K562 (cell line): ENCODE measurements around the gene HES3. TPM values are rescaled to one million over a fixed set of nuclear protein-coding genes. Genes with fewer than 3 reads are reported as not detected.

ENCODE experiments used
- ATAC-seq: fragments of 200-7000 bp; cut with Tn5 transposase; 3 replicates; pipeline ENCODE4 v1.9.1; 2020; ENCODE audit warnings: moderate library complexity
- BruUV-seq: library from RNA; stranded (reverse); fragments of 400-500 nt; replicated peaks from 2 replicates; lab custom pipeline; 2021; lab: Mats Ljungman, UMichigan
- CTCF ChIA-PET: fragments of 300-600 bp; formaldehyde crosslinking; extraction: SDS; loops from one replicate; lab custom pipeline; 2021; ENCODE audit warnings: low intra/inter-chr PET ratio; lab: Yijun Ruan, JAX
- POLR2A ChIA-PET: fragments of 300-600, 350-650 bp; sonication (Branson Sonifier 250); formaldehyde crosslinking; extraction: SDS; loops from one replicate; lab custom pipeline; 2021; ENCODE audit warnings: antibody characterized with exemption, inconsistent platforms; lab: Yijun Ruan, JAX
- DNase-seq, 4 experiments: peaks; one replicate each; pipeline versions ENCODE4 v3.0.0 to v3.0.0-alpha.2; 2011 to 2018; ENCODE audit warnings: low spot score in 3 of 4, mixed read lengths in 3 of 4; ENCODE audit errors: extremely low read depth in 1 of 4
- FAIRE-seq: peaks from 2 replicates; lab custom pipeline; 2011; peaks lifted over from hg19 to GRCh38; lab: Jason Lieb, UNC
- H2AFZ ChIP-seq: 2 replicates; pipeline ENCODE4 v1.6.0; 2011; ENCODE audit warnings: low read depth, low read length, control low read depth, inconsistent platforms
- H3K27ac ChIP-seq: fragments of 200-600 bp; 3 replicates; pipeline ENCODE4 v1.8.0; 2011; ENCODE audit warnings: low read depth, mild to moderate bottlenecking, control low read depth, inconsistent platforms, low read length, moderate library complexity, mixed read lengths; ENCODE audit errors: extremely low read depth
- H3K27me3 ChIP-seq, 2 experiments: fragments of 300-600 bp in 1 of 2; 2 replicates in 1 of 2; 3 replicates in 1 of 2; pipeline versions ENCODE4 v1.6.0 to v1.8.0; 2011; ENCODE audit warnings: inconsistent platforms in 2 of 2, low read length in 2 of 2, mild to moderate bottlenecking in 1 of 2, mixed read lengths in 1 of 2, moderate library complexity in 1 of 2; ENCODE audit not compliant: control insufficient read depth in 2 of 2, insufficient read depth in 2 of 2
- H3K36me3 ChIP-seq: fragments of 300-600 bp; 3 replicates; pipeline ENCODE4 v1.8.0; 2011; ENCODE audit warnings: mild to moderate bottlenecking, low read length, inconsistent platforms; ENCODE audit not compliant: control insufficient read depth, insufficient read depth
- H3K4me1 ChIP-seq, 2 experiments: fragments of 200-600 bp in 1 of 2; replicated peaks in 1 of 2; 2 replicates in 1 of 2; 3 replicates in 1 of 2; pipeline versions ENCODE4 v1.5.1 to v1.8.0; 2011; ENCODE audit warnings: inconsistent platforms in 2 of 2, low read length in 2 of 2, mild to moderate bottlenecking in 1 of 2, mixed read lengths in 1 of 2, moderate library complexity in 1 of 2; ENCODE audit not compliant: control insufficient read depth in 2 of 2, insufficient read depth in 2 of 2
- H3K4me2 ChIP-seq: 2 replicates; pipeline ENCODE4 v1.6.1; 2011; ENCODE audit warnings: low read length, control low read depth, inconsistent platforms, mixed read lengths; ENCODE audit not compliant: insufficient read depth
- H3K4me3 ChIP-seq: fragments of 200-600 bp; sonication (generic), shearing (Covaris generic); 2 replicates; pipeline ENCODE4 v1.5.1; 2016; ENCODE audit warnings: control low read depth, inconsistent platforms
- H3K79me2 ChIP-seq: fragments of 200-600 bp; 3 replicates; pipeline ENCODE4 v1.8.0; 2011; ENCODE audit warnings: low read length, inconsistent platforms; ENCODE audit not compliant: control insufficient read depth, insufficient read depth
- H3K9ac ChIP-seq, 2 experiments: 2 replicates each; pipeline versions ENCODE4 v1.6.0 to v1.6.1; 2011; ENCODE audit warnings: low read depth in 2 of 2, low read length in 2 of 2, control low read depth in 1 of 2, inconsistent platforms in 1 of 2, mild to moderate bottlenecking in 1 of 2, mixed read lengths in 1 of 2; ENCODE audit not compliant: insufficient read depth in 1 of 2
- H3K9me1 ChIP-seq: one replicate; pipeline ENCODE4 v1.6.0; 2011; ENCODE audit warnings: inconsistent platforms, mild to moderate bottlenecking, low read length, moderate library complexity; ENCODE audit not compliant: control insufficient read depth, insufficient read depth
- H3K9me3 ChIP-seq: replicated peaks from 2 replicates; pipeline ENCODE4 v1.5.1; 2011; ENCODE audit warnings: low read depth, low read length, inconsistent platforms; ENCODE audit not compliant: control insufficient read depth, insufficient read depth
- H4K20me1 ChIP-seq: replicated peaks from 2 replicates; pipeline ENCODE4 v1.6.1; 2011; ENCODE audit warnings: low read length, inconsistent platforms, mixed read lengths; ENCODE audit not compliant: control insufficient read depth, insufficient read depth
- CREBBP ChIP-seq: IDR thresholded peaks from one replicate; pipeline ENCODE4 v1.6.1; 2012; ENCODE audit warnings: low read depth, mild to moderate bottlenecking, control low read depth, inconsistent platforms, low read length
- ESRRB ChIP-seq: fragments of 250-450 bp; sonication (Bioruptor Pico); IDR thresholded peaks from 2 replicates; pipeline ENCODE4 v1.5.0; 2020; ENCODE audit warnings: mild to moderate bottlenecking, moderate library complexity, borderline replicate concordance
- GABPB2 ChIP-seq: fragments of 250-450 bp; sonication (Bioruptor Pico); conservative IDR thresholded peaks from 2 replicates; pipeline ENCODE4 v1.5.1; 2021; ENCODE audit warnings: mild to moderate bottlenecking
- MAFG ChIP-seq: fragments of 450-650 bp; conservative IDR thresholded peaks from 2 replicates; pipeline ENCODE4 v1.6.1; 2016; ENCODE audit warnings: missing genetic modification characterization, missing compliant biosample characterization
- MAZ ChIP-seq, 2 experiments: fragments of 450-650 bp in 1 of 2; sonication (generic) in 1 of 2; formaldehyde crosslinking; IDR thresholded peaks in 1 of 2; conservative IDR thresholded peaks in 1 of 2; 2 replicates each; pipeline versions ENCODE4 v1.4.0 to v1.5.0; 2020; ENCODE audit warnings: mild to moderate bottlenecking in 1 of 2, missing genetic modification reagents in 1 of 2
- MCM5 ChIP-seq: fragments of 450-650 bp; IDR thresholded peaks from 2 replicates; pipeline ENCODE4 v1.6.1; 2016; ENCODE audit warnings: low read depth
- PCBP1 ChIP-seq: fragments of 200-400 bp; formaldehyde crosslinking; IDR thresholded peaks from 2 replicates; pipeline ENCODE4 v1.6.1; 2018; ENCODE audit warnings: mild to moderate bottlenecking, low read depth, low read length; ENCODE audit not compliant: poor library complexity, severe bottlenecking
- RBM14 ChIP-seq: fragments of 200-400 bp; formaldehyde crosslinking; IDR thresholded peaks from 2 replicates; pipeline ENCODE4 v1.6.1; 2018; ENCODE audit warnings: low read depth, mild to moderate bottlenecking, low read length, moderate library complexity, borderline replicate concordance; ENCODE audit not compliant: insufficient read depth
- SMC3 ChIP-seq: conservative IDR thresholded peaks from 2 replicates; pipeline ENCODE4 v1.6.1; 2011; ENCODE audit warnings: low read depth, low read length, improper control_type of control experiment; ENCODE audit not compliant: insufficient read depth
- SREBF1 ChIP-seq: fragments of 150-350 bp; IDR thresholded peaks from 2 replicates; pipeline ENCODE4 v1.6.1; 2014; ENCODE audit warnings: antibody characterized with exemption, low read depth, low read length, borderline replicate concordance
- STAT5B ChIP-seq: fragments of 250-450 bp; sonication (Bioruptor Pico); IDR thresholded peaks from 2 replicates; pipeline ENCODE4 v1.8.0; 2021; ENCODE audit warnings: mild to moderate bottlenecking, inconsistent platforms
- ZNF140 ChIP-seq: fragments of 250-450 bp; sonication (Bioruptor Pico); IDR thresholded peaks from 2 replicates; pipeline ENCODE4 v1.8.0; 2021; ENCODE audit warnings: moderate library complexity, mild to moderate bottlenecking, inconsistent platforms
- ZNF507 ChIP-seq: conservative IDR thresholded peaks from 2 replicates; pipeline ENCODE4 v1.6.1; 2017; ENCODE audit warnings: missing genetic modification characterization, missing compliant biosample characterization
- ZNF609 ChIP-seq: sonication (generic); formaldehyde crosslinking; IDR thresholded peaks from 2 replicates; pipeline ENCODE4 v1.8.1; 2023; ENCODE audit warnings: missing genetic modification reagents, mild to moderate bottlenecking, borderline replicate concordance
- WGBS: fragments of 100-300 bp; shearing (Covaris generic); methylation state at CpG from one replicate; pipeline ENCODE4 v1.1.6; 2016; ENCODE audit warnings: low coverage, mixed read lengths; ENCODE audit not compliant: insufficient coverage; ENCODE audit errors: missing lambda C conversion rate; 5-methylcytosine and 5-hydroxymethylcytosine counted together
- in situ Hi-C: fragments of 300-500 bp; cut with MboI; formaldehyde crosslinking; loops from 4 replicates; pipeline ENCODE4 v1.15.0; 2018; ENCODE audit warnings: inconsistent platforms, mixed read lengths
- intact Hi-C: fragments of 100-400 bp; cut with micrococcal nuclease; formaldehyde crosslinking; loops from 2 replicates; pipeline ENCODE4 v1.14.2; 2022
- polyA plus RNA-seq, 8 experiments: library from polyadenylated mRNA; depleted of rRNA in 4 of 8; stranded (reverse) in 5 of 8; unstranded in 3 of 8; fragments of >200 nt; fragmentation: Nextera tagmentation in 2 of 8; fragmentation: Illumina TruSeq in 1 of 8; extraction: Ambion mirVana in 2 of 8; extraction: Trizol in 1 of 8; gene quantifications; 2 replicates each; pipeline versions ENCODE4 v1.2.1 to v1.2.3, GENCODE V29; 2011 to 2014; ENCODE audit warnings: inconsistent platforms in 1 of 8, missing spikeins in 1 of 8
- total RNA-seq, 7 experiments: library from RNA; depleted of rRNA in 6 of 7; stranded (reverse); fragments of >200 nt in 6 of 7; fragmentation: Illumina TruSeq in 2 of 7; extraction: Trizol in 2 of 7; gene quantifications; 2 replicates each; pipeline versions ENCODE4 v1.2.1 to v1.2.3, GENCODE V29; 2011 to 2021; ENCODE audit warnings: low replicate concordance in 1 of 7
- TF ChIP-seq, protein P1 (sequence below): fragments of 450-650 bp; IDR thresholded peaks from 2 replicates; pipeline ENCODE4 v1.6.1; 2016; ENCODE audit warnings: missing biosample characterization, missing genetic modification characterization

HES3 gene
- total and polyA plus RNA-seq, 9 of the 15 experiments (the other 6 are each of a cell fraction or from before 2014, with no cell fraction given) = not detected

- Histone ChIP-seq H2AFZ (peak overlapping the region; percentile 55), H3K9ac (peak overlapping the region in 1 of 2 experiments; percentile 82; a peak in 2 of 4 replicates), H3K4me3 (peak overlapping the region; percentile 50), H3K27me3 (peaks cover 0 to 17% of the 10 kb centered on the region in 2 experiments; a peak in 2 of 5 replicates), H3K9me1 (no peaks in the 10 kb centered on the region), H3K27ac (no peak overlapping the region), H3K4me1 (peaks cover 0 to 62% of the 10 kb centered on the region in 2 experiments; a peak in 3 of 5 replicates), H3K4me2 (peak overlapping the region; percentile 46), H3K36me3 (no peaks in the 10 kb centered on the region; the same call in 1 of the 3 replicates), H3K79me2 (no peaks in the 10 kb centered on the region), H3K9me3 (no peaks in the 10 kb centered on the region), H4K20me1 (peaks cover 28% of the 10 kb centered on the region)
- DNase-seq = peak; percentile 90 to 97 (median 94)
- ChIA-PET CTCF (no interaction called here), POLR2A (interaction anchor here (0.6 kb wide), 1 partner anchor 48 kb away, joined by 3 read pairs; no protein-coding TSS in a partner anchor)
- in situ Hi-C loops (loop anchor here (25.0 kb wide), 1 partner anchor 953 kb away; no protein-coding TSS in a partner anchor), intact Hi-C loops (no loop called here)
- BruUV-seq = no TSS peak
- peak; percentile 76 for ATAC-seq
- WGBS = 4% methylated on average over 34 of the region's 46 CpGs
- FAIRE-seq = peak; percentile 87
- TF ChIP-seq SREBF1 = no peak
- TF ChIP-seq, protein P1, sequence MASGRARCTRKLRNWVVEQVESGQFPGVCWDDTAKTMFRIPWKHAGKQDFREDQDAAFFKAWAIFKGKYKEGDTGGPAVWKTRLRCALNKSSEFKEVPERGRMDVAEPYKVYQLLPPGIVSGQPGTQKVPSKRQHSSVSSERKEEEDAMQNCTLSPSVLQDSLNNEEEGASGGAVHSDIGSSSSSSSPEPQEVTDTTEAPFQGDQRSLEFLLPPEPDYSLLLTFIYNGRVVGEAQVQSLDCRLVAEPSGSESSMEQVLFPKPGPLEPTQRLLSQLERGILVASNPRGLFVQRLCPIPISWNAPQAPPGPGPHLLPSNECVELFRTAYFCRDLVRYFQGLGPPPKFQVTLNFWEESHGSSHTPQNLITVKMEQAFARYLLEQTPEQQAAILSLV (tag) = peak; percentile 90
- no peak for TF ChIP-seq STAT5B (CRISPR knock-in tag)
- TF ChIP-seq MAZ (CRISPR knock-in tag; conservative IDR thresholded peaks at IDR 0.05 in 1 of 2, IDR thresholded peaks at IDR 0.05 in 1 of 2) = peak; percentile 32 to 76
- no peak for TF ChIP-seq CREBBP
- no peak for TF ChIP-seq ZNF609
- TF ChIP-seq GABPB2 (CRISPR knock-in tag) = no peak
- TF ChIP-seq SMC3 = no peak
- no peak for TF ChIP-seq RBM14
- peak; percentile 91 for TF ChIP-seq PCBP1
- TF ChIP-seq ESRRB (CRISPR knock-in tag) = no peak
- no peak for TF ChIP-seq ZNF140 (CRISPR knock-in tag)
- no peak for TF ChIP-seq MCM5
- no peak for TF ChIP-seq ZNF507 (tag)
- no peak for TF ChIP-seq MAFG (tag)
Observed at GRCh38 chr1:6259491-6260362, 15.7 kb downstream of the HES3 start.
